Breast epithelium (tissue), 3 donors: ENCODE data around the gene CPNE9.

ENCODE experiments used
- CTCF ChIP-seq, 3 donors: fragments of 450-650 bp; IDR thresholded peaks; one replicate each; pipeline ENCODE4 v1.5.1; 2016 to 2017; ENCODE audit warnings: antibody characterized with exemption in 3 of 3, mild to moderate bottlenecking in 3 of 3, moderate library complexity in 3 of 3
- POLR2A ChIP-seq: fragments of 450-650 bp; IDR thresholded peaks from one replicate; pipeline ENCODE4 v1.6.1; 2016; ENCODE audit warnings: antibody characterized with exemption, mild to moderate bottlenecking, moderate library complexity
- POLR2AphosphoS5 ChIP-seq, 3 donors: sonication (generic); formaldehyde crosslinking; IDR thresholded peaks; one replicate each; pipeline ENCODE4 v1.6.1; 2017; ENCODE audit warnings: antibody characterized with exemption in 3 of 3

GRCh38 chr3:9704347-9705322, 1.0 kb downstream of the CPNE9 start:
- TF ChIP-seq CTCF (IDR thresholded peaks at IDR 0.05) (no peak), POLR2A (no peak), POLR2AphosphoS5 (IDR thresholded peaks at IDR 0.05) (no peak)
